ENCODE measurements around the gene DENND11.

DNA sequence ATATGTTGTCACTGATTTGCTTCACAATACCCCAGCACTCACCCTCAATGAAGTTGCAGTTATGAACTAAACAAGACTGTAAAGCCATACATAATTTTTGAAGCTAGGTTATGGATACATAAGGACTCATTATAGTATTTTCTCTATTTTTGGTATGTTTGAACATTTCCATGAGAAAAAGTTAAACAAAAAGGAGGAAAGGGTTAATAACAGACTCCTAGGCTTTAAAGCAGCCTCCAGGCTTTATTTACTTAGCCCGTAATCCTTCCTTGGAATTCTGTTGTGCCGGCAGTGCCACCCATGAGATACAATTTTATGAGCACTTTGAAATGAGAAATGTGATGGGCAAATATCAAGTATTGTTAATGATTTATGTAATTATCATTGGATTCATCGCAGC is 2.1 kb upstream of the DENND11 start:
- TF ChIP-seq CTCF (IDR thresholded peaks at IDR 0.05; ENCODE audit: insufficient read depth, low read length, poor library complexity, severe bottlenecking), result no peak
- no peak for TF ChIP-seq EZH2phosphoT487 (conservative IDR thresholded peaks at IDR 0.05; ENCODE audit: low read length)

Data from SU-DHL-6 (cell line).